Motor neuron (in vitro differentiated cells): Measurements from ENCODE around the gene SYT13. TPM values are rescaled to one million over a fixed set of nuclear protein-coding genes. Genes with fewer than 3 reads are reported as not detected.
"Not testable (repeated sequence)": the region's sequence is repeated elsewhere in the genome, so short reads cannot be mapped to it uniquely, and the experiment has no call there.

Experiments
- ATAC-seq, 8 experiments: fragments of 200-7000 bp; cut with Tn5 transposase; replicated peaks in 6 of 8; 2 replicates each; pipeline ENCODE4 v1.8.0; 2021; ENCODE audit warnings: mild to moderate bottlenecking in 8 of 8, moderate library complexity in 8 of 8
- H3K27ac ChIP-seq, 2 donors: fragments of 250-450 bp; sonication (Bioruptor Pico); 2 replicates each; pipeline ENCODE4 v1.9.0; 2021; ENCODE audit warnings: antibody characterized with exemption in 2 of 2, mild to moderate bottlenecking in 2 of 2, moderate library complexity in 1 of 2
- H3K4me1 ChIP-seq, 2 donors: fragments of 250-450 bp; sonication (Bioruptor Pico); replicated peaks in 1 of 2; 2 replicates each; pipeline ENCODE4 v1.6.1; 2021; ENCODE audit warnings: antibody characterized with exemption in 2 of 2, mild to moderate bottlenecking in 2 of 2, moderate library complexity in 1 of 2
- H3K4me3 ChIP-seq, 5 donors: fragments of 250-450 bp; sonication (Bioruptor Pico); 2 replicates each; pipeline ENCODE4 v1.9.0; 2021; ENCODE audit warnings: antibody characterized with exemption in 5 of 5, mild to moderate bottlenecking in 5 of 5, moderate library complexity in 4 of 5
- WGBS, 10 experiments: fragments of 450-650 bp; shearing (Covaris generic); methylation state at CpG; one replicate each; pipeline ENCODE4 v1.0.0; 2022; 5-methylcytosine and 5-hydroxymethylcytosine counted together
- in situ Hi-C, 9 experiments: fragments of 400-800 bp; cut with MboI; loops; one replicate each; pipeline ENCODE4 v1.15.0; 2021; ENCODE audit warnings: low sequenced_read_pairs in 9 of 9, low pct_unique_long_range_greater_than_20kb in 2 of 9; ENCODE audit not compliant: unreplicated experiment in 9 of 9
- total RNA-seq, 8 experiments: library from RNA; unstranded; fragments of 300-600 nt; gene quantifications; 2 replicates each; pipeline versions ENCODE4 v1.2.3 to v1.2.4, GENCODE V29; 2022

The SYT13 gene
- total RNA-seq, 8 experiments from 2014 or later: 9.1 to 54.7 (median 44.8) TPM; not detected in 3

GRCh38 chr11:45304111-45304991 lies 18.2 kb upstream of the SYT13 start:
- Histone ChIP-seq H3K4me3 (no peak overlapping the region), H3K27ac (no peak overlapping the region), H3K4me1 (no peaks in the 10 kb centered on the region)
- 48 to 70% (median 67%) methylated on average over 1 to 9 of the region's 15 CpGs; no CpG with 5 or more reads in 7 of the 10 experiments for WGBS, 10 experiments
- in situ Hi-C loops: loop anchor here in 3 of 9 experiments (25.0 kb wide), 2 partner anchors 367 to 717 kb away; no protein-coding TSS in a partner anchor
- no peak for ATAC-seq

GRCh38 chr11:45303316-45303715 lies 17.2 kb upstream of the SYT13 start:
- in situ Hi-C loops: loop anchor here in 3 of 9 experiments (25.0 kb wide), 2 partner anchors 366 to 716 kb away; no protein-coding TSS in a partner anchor
- WGBS, 10 experiments: 33 to 100% (median 90%) methylated on average over 1 to 4 of the region's 6 CpGs; no CpG with 5 or more reads in 3 of the 10 experiments
- no peaks in the 10 kb centered on the region for H3K4me1 ChIP-seq
- ATAC-seq: no peak
- H3K4me3 ChIP-seq: no peak overlapping the region
- H3K27ac ChIP-seq: no peak overlapping the region

GRCh38 chr11:45301537-45302246 lies 15.6 kb upstream of the SYT13 start:
- 33 to 86% (median 66%) methylated on average over 1 to 4 of the region's 7 CpGs; no CpG with 5 or more reads in 1 of the 10 experiments for WGBS, 10 experiments
- no peak overlapping the region for H3K27ac ChIP-seq
- in situ Hi-C loops: loop anchor here in 3 of 9 experiments (25.0 kb wide), 2 partner anchors 364 to 714 kb away; no protein-coding TSS in a partner anchor
- no peak overlapping the region for H3K4me3 ChIP-seq
- H3K4me1 ChIP-seq: no peaks in the 10 kb centered on the region
- ATAC-seq: no peak

- no peaks in the 10 kb centered on the region for H3K4me1 ChIP-seq
- no peak overlapping the region for H3K27ac ChIP-seq
- 0 to 100% (median 60%) methylated on average over 1 to 2 of the region's 3 CpGs; no CpG with 5 or more reads in 4 of the 10 experiments for WGBS, 10 experiments
- no peak overlapping the region for H3K4me3 ChIP-seq
- no peak for ATAC-seq
- in situ Hi-C loops: loop anchor here in 3 of 9 experiments (25.0 kb wide), 2 partner anchors 363 to 713 kb away; no protein-coding TSS in a partner anchor
Observed at GRCh38 chr11:45300715-45301114, 14.6 kb upstream of the SYT13 start.

GRCh38 chr11:45298718-45299117 lies 12.6 kb upstream of the SYT13 start:
- no peak for ATAC-seq
- Histone ChIP-seq H3K4me1 (no peaks in the 10 kb centered on the region), H3K27ac (no peak overlapping the region), H3K4me3 (no peak overlapping the region)
- in situ Hi-C loops: loop anchor here in 7 of 9 experiments (10.0 to 25.0 kb wide), 4 partner anchors 184 to 361 kb away; no protein-coding TSS in a partner anchor
- WGBS, 10 experiments: 0 to 57% (median 27%) methylated on average over 1 to 5 of the region's 7 CpGs; no CpG with 5 or more reads in 1 of the 10 experiments

GRCh38 chr11:45296075-45296474 lies 9.9 kb upstream of the SYT13 start:
- 0 to 78% (median 47%) methylated on average over 1 to 3 of the region's 3 CpGs; no CpG with 5 or more reads in 2 of the 10 experiments for WGBS, 10 experiments
- no peak overlapping the region for H3K27ac ChIP-seq
- ATAC-seq: no peak
- no peak overlapping the region for H3K4me3 ChIP-seq
- H3K4me1 ChIP-seq: no peaks in the 10 kb centered on the region
- in situ Hi-C loops: loop anchor here in 7 of 9 experiments (10.0 to 25.0 kb wide), 4 partner anchors 181 to 359 kb away; no protein-coding TSS in a partner anchor

GRCh38 chr11:45294499-45294898 lies 8.4 kb upstream of the SYT13 start:
- peaks cover 0 to 4% of the 10 kb centered on the region in 2 donors for H3K4me1 ChIP-seq
- in situ Hi-C loops: loop anchor here in 7 of 9 experiments (10.0 to 25.0 kb wide), 4 partner anchors 180 to 357 kb away; no protein-coding TSS in a partner anchor
- 25 to 54% (median 41%) methylated on average over 1 to 4 of the region's 4 CpGs; no CpG with 5 or more reads in 4 of the 10 experiments for WGBS, 10 experiments
- no peak for ATAC-seq
- no peak overlapping the region for H3K27ac ChIP-seq
- no peak overlapping the region for H3K4me3 ChIP-seq

GRCh38 chr11:45293566-45294192 lies 7.5 kb upstream of the SYT13 start:
- in situ Hi-C loops: loop anchor here in 7 of 9 experiments (10.0 to 25.0 kb wide), 4 partner anchors 179 to 356 kb away; no protein-coding TSS in a partner anchor
- peak; percentile 87 to 96 (median 88) for ATAC-seq
- 0 to 22% (median 11%) methylated on average over 1 to 8 of the region's 11 CpGs; no CpG with 5 or more reads in 1 of the 10 experiments for WGBS, 10 experiments

GRCh38 chr11:45290586-45290985 lies 4.4 kb upstream of the SYT13 start:
- WGBS, 10 experiments: 80 to 100% (median 92%) methylated on average over 1 of the region's 1 CpG; no CpG with 5 or more reads in 6 of the 10 experiments
- H3K27ac ChIP-seq: no peak overlapping the region
- in situ Hi-C loops: loop anchor here in 7 of 9 experiments (10.0 to 25.0 kb wide), 4 partner anchors 176 to 353 kb away; no protein-coding TSS in a partner anchor
- H3K4me3 ChIP-seq: no peak overlapping the region
- peaks cover 18 to 28% of the 10 kb centered on the region in 2 donors for H3K4me1 ChIP-seq
- no peak for ATAC-seq

More at GRCh38 chr11:45293566-45294192, 7.5 kb upstream of the SYT13 start:
- H3K4me3 ChIP-seq, H3K27ac ChIP-seq: not testable (repeated sequence)
- H3K4me1 ChIP-seq: peaks cover 5 to 12% of the 10 kb centered on the region in 2 donors

- ATAC-seq: peak in 2 of 8 experiments; percentile 52 to 58
- 0 to 80% (median 47%) methylated on average over 1 of the region's 1 CpG; no CpG with 5 or more reads in 2 of the 10 experiments for WGBS, 10 experiments
- H3K4me3 ChIP-seq: no peak overlapping the region
- H3K27ac ChIP-seq: no peak overlapping the region
- H3K4me1 ChIP-seq: peaks cover 24 to 37% of the 10 kb centered on the region in 2 donors
- in situ Hi-C loops: loop anchor here in 5 of 9 experiments (25.0 kb wide), 2 partner anchors 177 to 352 kb away; no protein-coding TSS in a partner anchor
Observed at GRCh38 chr11:45289369-45289768, 3.2 kb upstream of the SYT13 start.

GRCh38 chr11:45288339-45288738 lies 2.2 kb upstream of the SYT13 start:
- 14 to 50% (median 26%) methylated on average over 1 to 2 of the region's 2 CpGs; no CpG with 5 or more reads in 6 of the 10 experiments for whole genome bisulfite sequencing, 10 experiments
- Histone ChIP-seq H3K4me3 (no peak overlapping the region), H3K27ac (peak overlapping the region; percentile 62), H3K4me1 (peaks cover 25 to 47% of the 10 kb centered on the region in 2 donors)
- peak in 3 of 8 experiments; percentile 9 to 48 (median 39) for ATAC-seq
- in situ Hi-C loops: loop anchor here in 5 of 9 experiments (25.0 kb wide), 2 partner anchors 176 to 351 kb away; no protein-coding TSS in a partner anchor
